ENCODE measurements around the gene PCGF1.
A peak's percentile ranks its signal among the peaks of the same experiment; 100 is the strongest.

Gene PCGF1

GRCh38 chr2:74524005-74524404 lies 16.5 kb upstream of the PCGF1 start:
- no peak overlapping the region for H3K4me3 ChIP-seq
- H3K27ac ChIP-seq: no peak overlapping the region

DNA sequence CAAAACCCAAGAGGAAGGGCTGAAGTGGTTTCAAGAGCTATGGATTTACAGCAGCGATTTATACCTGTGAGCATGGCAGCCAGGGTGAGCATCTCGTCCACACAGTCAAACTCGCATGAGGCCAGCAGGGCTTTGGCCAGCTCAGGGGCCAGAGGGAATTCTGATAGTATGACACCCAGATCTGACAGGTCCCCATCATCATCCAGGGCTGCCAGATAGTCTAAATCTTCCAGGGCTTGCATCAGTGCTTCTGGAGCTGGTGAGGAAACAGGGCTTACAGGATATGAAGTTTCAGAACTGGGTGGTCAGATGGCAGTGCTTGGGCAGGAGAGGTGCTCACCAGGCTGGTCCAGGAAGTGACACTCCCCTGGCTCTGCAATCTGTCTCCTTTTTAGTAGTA lies 15.0 kb upstream of the PCGF1 start:
- Histone ChIP-seq H3K27ac (no peak overlapping the region), H3K4me3 (no peak overlapping the region)

DNA sequence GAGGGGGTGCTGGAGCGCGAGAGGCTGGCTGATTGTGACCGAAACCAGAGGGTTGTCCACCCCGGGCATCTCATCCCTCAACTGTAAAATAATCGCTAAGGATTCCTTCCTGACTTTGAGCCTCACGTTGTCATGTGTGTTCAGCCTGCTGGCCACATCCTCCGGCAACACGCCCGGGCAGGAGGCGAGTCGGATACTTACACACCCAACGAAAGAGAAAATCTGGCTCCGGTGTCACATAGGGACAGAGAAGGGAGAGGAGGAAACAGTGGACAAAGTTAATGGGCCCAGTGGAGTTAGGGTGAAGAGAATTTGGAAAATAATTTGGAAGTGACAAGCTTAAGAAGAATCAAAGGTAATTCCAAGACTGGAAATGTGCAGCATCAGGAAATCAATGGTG lies 9.2 kb upstream of the PCGF1 start:
- peak overlapping the region in 3 of 7 experiments; percentile 23 to 31 (median 31) for H3K4me3 ChIP-seq

DNA sequence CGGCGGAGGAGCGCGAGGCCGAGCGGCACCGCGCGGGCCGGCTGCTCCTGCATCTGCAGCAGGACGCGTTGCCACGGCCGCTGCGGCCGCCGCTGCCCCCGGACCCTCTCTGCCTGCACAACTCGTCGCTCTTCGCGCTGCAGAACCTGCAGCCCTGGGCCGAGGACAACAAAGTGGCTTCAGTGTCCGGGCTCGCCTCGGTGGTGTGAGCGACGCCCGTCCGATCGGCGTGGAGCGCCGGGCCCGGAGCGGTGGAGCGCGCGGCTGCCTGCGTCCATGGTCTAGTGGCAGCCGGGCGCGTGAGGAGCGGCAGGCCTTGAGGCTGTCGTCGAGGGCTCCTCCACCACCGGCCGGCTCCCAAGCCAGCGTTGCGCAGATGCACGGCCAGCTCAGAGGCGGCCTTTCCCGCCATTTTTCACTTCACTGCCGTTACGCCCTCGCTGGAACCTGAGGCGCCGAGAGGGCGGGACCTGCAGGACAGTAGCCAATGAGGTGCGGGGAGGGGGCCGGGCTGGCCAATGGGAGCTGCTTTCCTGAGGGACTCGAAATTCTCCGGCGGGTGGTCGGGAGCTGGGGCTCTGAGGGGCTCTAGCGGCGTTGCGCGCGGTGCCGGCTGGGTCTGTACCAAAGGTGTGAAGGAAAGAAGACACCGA lies 8.6 kb upstream of the PCGF1 start:
- peak overlapping the region; percentile 3 to 31 (median 23) for H3K4me3 ChIP-seq
- no peak overlapping the region for H3K27ac ChIP-seq

More for the DNA sequence above, 9.2 kb upstream of the PCGF1 start:
- no peak overlapping the region for H3K27ac ChIP-seq

DNA sequence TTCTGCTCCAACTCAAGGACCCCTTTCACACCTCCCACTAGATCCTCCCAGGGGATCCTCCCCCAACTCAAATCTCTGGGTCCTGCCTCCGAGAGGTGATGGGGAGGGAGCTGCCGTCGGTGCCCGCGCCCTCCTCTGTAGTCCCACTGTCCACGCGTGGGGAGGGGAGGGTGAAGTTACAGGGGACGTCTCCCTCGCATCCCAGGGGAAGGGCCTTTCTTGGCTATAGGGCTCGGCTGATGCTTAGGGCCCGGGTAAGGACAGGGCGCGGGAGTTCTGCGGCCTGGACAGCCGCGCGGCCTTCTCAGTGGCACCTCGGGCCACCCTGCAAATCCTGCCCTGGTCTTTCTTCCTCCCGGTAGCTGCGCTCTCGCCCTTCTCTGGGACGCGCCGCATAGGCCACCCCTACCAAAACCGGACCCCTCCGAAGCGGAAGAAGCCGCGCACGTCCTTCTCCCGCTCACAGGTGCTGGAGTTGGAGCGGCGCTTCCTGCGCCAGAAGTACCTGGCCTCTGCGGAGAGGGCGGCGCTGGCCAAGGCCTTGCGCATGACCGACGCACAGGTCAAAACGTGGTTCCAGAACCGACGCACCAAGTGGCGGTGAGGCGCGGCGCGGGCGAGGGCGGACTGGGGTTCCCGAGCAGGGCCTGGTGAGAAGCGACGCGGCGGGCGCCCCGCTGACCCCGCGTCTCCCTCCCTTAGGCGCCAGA lies 7.9 kb upstream of the PCGF1 start:
- Histone ChIP-seq H3K27ac (no peak overlapping the region), H3K4me3 (peak overlapping the region; percentile 3 to 31 (median 23))

DNA sequence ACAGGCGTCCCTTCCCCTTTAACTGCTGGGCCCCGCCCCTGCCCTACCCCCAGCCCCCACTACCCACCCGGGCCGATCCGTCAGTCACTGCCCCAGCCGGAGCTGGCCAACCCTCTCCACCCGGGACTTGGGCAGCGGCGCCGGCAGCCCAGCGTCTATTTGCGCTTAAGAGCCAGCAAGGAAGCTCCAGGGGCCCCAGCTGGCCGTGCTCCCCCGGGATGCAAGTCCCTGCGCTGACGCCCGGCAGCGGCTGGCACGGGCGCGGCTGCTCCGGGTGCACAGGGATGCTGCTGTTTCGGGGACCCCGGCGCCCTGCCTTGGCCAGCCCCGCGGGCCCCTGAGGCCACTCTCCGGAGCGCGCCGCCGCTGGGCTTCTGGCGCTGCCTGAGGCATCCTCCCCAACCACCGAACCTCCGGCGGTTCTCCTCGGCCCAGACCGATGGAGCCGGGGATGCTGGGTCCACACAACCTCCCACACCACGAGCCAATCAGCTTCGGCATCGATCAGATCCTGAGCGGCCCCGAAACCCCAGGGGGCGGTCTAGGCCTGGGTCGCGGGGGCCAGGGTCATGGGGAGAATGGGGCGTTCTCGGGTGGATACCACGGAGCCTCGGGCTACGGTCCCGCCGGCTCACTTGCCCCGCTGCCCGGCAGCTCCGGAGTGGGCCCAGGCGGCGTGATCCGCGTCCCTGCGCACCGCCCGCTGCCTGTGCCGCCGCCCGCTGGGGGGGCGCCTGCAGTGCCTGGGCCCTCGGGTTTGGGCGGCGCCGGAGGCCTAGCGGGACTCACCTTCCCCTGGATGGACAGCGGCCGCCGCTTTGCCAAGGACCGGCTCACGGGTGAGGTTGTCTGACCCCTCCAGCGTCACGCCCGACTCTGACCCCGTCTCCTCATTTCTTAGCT lies 7.1 kb upstream of the PCGF1 start, which contains the start of gene TLX2:
TLX2 (plus strand) TSS at position 83 of the 903 bp plus-strand sequence; CDS start at position 440, 357 bp downstream.
- Histone ChIP-seq H3K27ac (no peak within 1 kb of the TSS), H3K4me3 (peak within 1 kb of the TSS in 3 of 7 experiments; percentile 4 to 5 (median 4))

DNA sequence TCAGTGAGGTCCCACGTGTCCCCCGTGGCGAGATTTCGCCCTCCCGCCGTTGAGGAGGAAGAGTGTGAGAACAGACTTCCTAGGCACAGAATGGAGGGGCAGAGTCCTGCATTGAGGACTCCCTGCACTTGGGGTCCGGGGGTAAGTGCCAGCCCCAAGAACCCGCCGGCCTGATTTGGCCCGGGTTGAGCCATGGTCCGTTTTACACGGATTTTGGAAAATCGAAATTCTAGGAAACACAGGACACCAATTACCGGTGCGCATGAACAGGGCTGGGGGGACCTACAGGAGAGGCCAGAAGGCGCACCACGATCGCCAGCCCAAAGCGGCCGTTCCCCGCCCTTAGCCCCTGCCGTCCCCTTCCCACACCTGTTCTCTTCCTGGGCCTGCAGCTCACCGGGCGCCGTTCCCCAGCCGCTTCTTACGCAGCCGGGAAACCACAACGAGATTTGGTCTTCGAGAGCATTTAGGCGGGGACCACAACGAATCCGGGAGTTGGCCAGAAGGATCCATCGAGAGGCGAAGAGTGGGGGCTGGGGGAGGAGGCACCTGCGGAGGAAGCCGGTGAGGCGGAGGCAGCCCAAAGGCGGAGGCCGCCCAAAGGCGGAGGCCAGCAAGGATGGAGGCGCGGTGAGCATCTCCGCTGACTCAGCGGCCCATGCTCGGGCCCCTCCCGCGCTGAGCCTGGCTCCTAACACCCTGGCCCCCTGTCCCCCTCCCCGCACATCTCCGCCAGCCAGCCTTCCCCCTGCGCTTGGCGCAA lies 6.3 kb upstream of the PCGF1 start:
- Histone ChIP-seq H3K27ac (no peak overlapping the region), H3K4me3 (peak overlapping the region in 2 of 7 experiments; percentile 4 to 5)

DNA sequence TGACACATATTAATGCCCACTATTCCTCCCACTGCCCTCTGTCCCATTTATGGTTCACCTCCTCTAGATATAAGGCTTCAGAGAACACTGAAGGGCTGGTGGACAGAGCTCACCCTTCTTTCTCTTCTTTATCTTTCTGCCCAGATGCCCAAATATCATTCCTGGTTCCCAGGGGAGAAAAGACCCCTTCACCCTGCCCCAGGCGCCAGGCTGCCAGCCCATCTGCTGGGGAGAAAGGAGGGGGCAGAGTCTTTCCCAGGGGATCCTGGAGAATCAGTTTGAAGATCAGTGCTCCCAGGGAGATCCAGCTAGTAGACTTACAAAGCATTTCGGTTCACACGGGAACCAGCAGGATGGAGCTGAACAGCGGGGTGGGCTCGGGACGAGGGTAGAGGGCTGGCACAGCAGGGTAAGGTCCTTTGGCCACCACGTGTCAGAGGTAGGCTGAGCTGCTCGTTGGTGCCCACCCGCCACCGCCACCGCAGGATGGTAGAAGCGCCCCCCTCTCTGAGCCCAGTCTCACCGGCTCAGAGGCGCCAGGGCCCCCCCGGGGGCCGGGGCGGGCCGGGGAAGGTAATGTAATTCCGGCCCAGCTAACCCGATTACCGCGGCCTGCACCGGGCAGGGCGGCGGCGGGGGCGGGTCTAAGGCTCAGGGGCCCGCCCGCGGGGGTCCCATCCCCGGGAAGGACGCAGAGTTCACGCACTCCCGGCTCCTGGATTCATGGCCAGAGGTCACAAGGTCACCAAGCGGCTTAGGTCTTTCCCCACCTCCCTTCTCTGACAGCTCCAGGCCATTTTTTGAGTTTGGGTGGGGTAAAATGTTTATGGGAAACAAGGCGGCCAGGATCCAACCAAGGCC lies 5.5 kb upstream of the PCGF1 start:
- no peak overlapping the region for H3K27ac ChIP-seq
- H3K4me3 ChIP-seq: no peak overlapping the region

DNA sequence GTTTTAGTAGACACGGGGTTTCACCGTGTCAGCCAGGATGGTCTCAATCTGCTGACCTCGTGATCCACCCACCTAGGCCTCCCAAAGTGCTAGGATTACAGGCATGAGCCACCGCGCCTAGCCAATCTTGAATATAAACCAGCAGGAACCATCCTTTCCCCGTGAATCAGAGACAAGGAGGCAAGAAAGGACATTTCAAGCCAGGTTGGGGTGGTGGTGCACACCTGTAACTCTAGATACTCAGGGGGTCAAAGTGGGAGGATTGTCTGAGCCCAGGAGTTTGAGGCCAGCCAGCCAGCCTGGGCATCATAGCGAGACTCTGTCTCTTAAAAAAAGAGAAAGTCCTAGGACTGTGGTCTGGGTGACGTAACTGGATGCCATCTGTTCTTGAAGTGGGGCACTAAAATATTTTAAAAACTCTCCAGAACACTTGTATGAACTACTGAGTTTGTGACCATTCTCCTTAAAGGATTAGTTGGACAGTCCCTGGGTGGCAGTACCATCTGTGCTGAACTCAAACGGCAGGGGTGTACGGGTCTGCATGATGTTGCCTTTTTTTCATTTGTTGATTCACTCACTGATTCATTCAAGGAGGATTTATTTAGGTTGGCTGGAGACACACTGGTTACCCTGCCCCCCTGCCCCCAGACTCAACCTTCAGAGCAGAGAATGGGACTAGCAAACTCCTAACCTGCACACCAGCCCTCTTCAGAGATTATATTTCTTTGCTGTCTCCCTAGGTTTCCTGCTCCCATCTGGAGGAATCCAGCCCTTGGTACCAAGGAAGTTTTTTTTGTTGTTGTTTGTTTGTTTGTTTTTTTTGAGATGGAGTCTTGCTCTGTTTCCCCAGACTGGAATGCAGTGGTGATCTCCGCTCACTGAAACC lies 3.9 kb upstream of the PCGF1 start:
- Histone ChIP-seq H3K4me3 (no peak overlapping the region), H3K27ac (no peak overlapping the region)

GRCh38 chr2:74510272-74510671 lies 2.8 kb upstream of the PCGF1 start:
- Histone ChIP-seq H3K4me3 (no peak overlapping the region), H3K27ac (no peak overlapping the region)

DNA sequence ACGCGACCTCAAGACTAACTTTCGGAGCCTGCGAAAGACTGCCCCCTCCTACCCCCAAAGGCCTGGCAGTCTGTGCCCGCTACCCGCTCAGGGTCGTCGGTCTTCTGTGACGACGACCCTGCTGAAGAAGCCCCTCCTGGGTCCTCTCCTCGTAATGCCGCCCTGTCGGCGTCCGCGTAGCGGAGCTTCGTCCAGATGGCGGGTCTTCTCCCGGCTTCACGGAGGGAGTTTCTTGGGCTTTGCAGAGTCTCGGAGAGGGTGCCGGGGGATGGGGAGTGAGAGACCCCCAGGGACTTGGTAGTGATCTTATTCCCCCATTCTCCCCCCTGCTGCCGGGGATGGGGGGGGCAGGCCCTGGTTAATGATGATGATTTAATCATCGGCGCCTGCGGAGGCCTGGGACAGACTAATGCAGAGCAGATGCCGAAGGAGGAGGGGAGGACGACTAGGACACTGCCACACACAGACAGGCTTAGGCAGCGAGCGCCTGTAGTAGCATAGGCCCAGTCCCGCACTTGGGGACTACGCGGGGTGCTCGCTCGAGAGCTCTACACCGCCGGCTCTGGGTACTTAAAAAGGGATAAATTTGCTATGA lies 528 bp upstream of the PCGF1 start:
- H3K4me3 ChIP-seq: peak overlapping the region; percentile 58 to 90 (median 67)
- peak overlapping the region in 20 of 21 experiments; percentile 89 to 100 (median 98) for H3K27ac ChIP-seq

GRCh38 chr2:74505448-74506246 lies 1.8 kb downstream of the PCGF1 start:
- H3K4me3 ChIP-seq: peak overlapping the region in 2 of 7 experiments; percentile 58 to 70
- peak overlapping the region in 2 of 21 experiments; percentile 5 to 98 for H3K27ac ChIP-seq

GRCh38 chr2:74504591-74504990 lies 2.9 kb downstream of the PCGF1 start:
- no peak overlapping the region for H3K4me3 ChIP-seq

GRCh38 chr2:74503506-74504475 lies 3.7 kb downstream of the PCGF1 start:
- H3K27ac ChIP-seq: peak overlapping the region in 20 of 21 experiments; percentile 8 to 92 (median 78)

More at GRCh38 chr2:74504591-74504990, 2.9 kb downstream of the PCGF1 start:
- H3K27ac ChIP-seq: no peak overlapping the region

More at GRCh38 chr2:74503506-74504475, 3.7 kb downstream of the PCGF1 start:
- peak overlapping the region; percentile 35 to 58 (median 52) for H3K4me3 ChIP-seq

Data from skin epidermis (tissue), 12 donors.